Activated CD4-positive, alpha-beta T cell treated with anti-CD3 and anti-CD28 coated beads, Interleukin-2, Interleukin-6, amounts not matched to agents 100 ng/mL and 50 ng/mL, durations not matched to agents 16 hours and 8 hours (primary cell): Measurements from ENCODE around the gene EVC.

Source experiments
- DNase-seq: peaks from one replicate; pipeline ENCODE4 v3.0.0-alpha.2; 2020

The EVC gene

DNA sequence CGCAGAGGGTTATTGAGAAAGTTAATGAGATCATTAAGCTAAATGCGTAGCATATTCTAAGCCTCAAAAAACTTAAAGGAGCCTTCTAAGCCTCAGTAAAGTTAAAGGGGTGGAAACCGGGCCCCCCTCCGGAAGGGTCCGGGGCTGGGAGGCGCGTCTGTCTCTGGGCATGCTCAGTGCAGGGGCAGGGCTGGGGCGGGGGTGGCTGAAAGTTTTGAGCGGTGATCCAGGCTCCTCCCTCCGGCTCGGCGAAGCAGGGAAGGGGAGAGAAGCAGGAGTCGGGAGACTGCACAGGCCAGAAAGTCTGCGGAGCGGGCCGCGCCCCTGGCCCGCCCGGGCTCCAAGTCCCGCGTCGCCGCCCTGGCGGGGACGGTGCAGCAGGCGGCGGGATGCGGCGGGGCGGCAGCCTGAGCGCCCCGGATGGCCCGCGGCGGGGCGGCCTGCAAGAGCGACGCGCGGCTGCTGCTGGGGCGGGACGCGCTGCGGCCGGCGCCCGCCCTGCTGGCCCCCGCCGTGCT, at the start of gene EVC:
EVC (plus strand) TSS at position 241 of the 518 bp plus-strand sequence; CDS start at position 421, 180 bp downstream.
- DNase-seq = peak; percentile 50

DNA sequence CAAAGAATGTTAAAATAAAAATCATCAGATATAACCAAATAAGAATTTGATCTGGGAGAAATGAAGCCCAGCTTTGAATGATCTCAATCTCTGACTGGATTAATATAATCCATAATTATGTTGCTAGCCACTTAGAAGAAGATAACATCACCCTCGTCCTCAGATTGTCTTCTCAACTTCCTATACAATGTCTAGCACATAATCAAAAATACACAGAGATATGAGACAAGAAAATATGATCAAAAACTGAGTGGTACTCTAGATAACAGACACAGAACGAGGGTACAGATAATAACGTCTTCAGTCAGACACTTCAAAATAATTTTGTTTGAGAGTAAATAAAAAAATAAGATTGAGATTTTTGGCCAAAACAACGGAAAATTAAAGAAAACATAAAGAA, 49.8 kb upstream of the EVC start:
- DNase-seq = no peak

DNA sequence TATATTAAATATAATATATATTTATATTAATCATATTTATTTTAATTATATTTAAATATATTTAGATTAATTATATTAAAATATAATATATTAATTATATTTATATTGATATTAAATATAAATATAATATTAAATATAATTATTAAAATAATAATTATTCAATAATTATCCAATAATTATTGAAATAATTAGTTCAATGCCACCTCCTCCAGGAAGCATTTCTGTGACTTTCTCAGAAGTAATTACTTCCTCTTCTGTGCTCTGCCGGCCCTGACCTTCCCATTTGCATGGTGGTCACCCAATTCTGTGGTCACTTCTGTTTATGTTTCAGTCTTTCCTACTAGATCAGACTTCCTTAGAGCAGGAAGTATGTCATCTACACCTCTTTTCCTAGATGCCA, 48.4 kb upstream of the EVC start:
- no peak for DNase-seq

DNA sequence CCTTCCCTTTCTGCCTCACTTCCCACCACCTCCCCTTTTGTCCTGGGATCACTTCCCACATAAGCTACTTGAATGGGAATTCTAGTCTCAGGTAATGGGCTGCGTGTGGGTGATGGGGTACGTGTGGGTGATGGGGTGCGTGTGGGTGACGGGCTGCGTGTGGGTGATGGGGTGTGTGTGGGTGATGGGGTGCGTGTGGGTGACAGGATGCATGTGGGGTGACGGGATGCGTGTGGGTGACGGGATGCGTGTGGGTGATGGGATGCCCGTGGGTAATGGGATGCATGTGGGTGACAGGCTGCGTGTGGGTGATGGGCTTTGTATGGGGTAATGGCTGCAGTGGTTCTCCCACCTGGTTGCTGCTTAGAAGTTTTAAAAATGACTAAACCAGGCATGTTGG, 46.2 kb upstream of the EVC start:
- no peak for DNase-seq

DNA sequence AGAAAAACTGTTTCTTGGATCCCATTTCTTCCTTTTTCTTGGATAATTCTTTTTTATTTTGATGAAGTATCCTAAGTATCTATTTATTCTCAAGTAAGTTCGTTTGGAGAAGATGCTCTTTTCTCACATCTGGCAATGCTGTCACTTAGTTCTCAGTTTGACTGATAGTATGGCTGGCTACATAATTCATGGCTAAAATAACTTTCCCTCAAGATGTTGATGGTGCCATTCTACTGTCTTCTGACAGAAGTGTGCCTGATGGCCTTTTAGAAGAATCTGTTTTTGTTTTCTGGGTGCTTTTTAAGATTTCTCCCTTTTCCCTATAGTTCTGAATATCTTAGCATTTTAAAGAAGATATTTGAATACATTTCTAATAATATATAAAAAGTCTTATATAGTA, 44.3 kb upstream of the EVC start:
- DNase-seq = no peak

DNA sequence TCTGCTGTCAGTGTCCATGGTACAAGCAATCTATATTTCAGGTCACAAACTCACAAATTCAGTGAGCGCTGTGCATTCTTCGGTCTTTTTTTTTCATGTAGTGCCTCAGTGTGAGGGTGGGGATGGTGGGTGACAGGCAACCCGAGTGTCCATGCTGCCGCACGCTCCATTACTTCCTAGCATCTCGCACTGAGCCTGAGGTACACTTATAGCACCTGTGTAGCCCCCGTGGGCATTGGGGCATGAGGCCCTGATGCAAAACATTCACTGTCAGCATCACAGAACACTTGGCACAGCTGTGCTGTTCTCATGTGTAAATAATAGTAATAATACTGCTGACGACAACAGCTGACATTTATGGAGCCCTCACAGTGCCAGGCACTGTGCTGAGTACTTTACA, 34.2 kb upstream of the EVC start:
- DNase-seq = no peak

DNA sequence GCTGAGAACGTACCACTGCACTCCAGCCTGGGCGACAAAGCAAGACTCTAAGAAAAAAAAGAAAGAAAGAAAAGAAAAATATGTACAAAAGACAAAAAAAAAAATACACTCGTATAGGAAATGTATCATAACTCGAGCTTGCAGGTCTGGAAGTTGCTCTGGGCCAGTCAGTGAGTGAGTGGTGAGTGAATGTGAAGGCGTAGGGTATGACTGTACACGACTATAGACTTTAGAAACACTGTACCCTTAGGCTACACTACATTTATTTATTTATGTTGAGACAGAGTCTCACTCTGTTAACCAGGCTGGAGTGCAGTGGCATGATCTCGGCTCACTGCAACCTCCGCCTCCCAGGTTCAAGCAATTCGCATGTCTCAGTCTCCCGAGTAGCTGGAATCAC, 32.0 kb upstream of the EVC start:
- no peak for DNase-seq

DNA sequence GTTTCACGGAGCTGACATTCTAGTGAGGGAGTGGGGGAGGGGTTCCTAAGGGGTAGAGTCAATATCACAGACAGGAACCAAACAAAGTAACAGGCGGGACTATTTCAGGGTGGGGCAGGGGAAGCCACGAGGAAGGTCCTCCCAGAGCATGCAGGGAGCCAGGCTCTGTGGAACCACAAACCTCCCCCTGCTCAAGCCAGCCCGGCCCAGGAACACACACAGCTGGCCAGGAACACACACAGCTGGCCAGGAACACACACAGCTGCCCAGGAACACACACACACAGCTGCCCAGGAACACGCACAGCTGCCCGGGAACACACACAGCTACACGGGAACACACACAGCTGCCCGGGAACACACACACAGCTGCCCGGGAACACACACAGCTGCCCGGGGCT, 27.4 kb upstream of the EVC start:
- no peak for DNase-seq

DNA sequence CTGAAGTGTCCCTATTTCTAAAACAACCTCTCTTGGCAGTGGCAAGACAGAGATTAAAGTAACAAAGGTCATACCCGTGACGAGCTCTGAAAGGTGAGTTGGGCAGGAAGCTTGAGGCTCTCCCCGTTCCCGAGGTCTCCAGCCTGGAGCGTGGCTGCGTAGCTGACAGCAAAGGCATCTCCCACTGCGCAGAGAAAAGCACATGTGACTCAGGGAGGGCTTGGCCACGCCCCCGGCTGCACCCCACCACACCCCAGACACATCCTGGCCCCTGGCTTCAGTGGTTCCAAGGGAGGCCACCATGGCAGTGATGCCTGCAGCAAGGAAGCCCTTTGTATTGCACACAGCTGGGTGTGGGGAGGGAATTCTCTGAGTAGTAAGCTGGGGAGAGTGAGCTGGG, 25.7 kb upstream of the EVC start:
- no peak for DNase-seq

DNA sequence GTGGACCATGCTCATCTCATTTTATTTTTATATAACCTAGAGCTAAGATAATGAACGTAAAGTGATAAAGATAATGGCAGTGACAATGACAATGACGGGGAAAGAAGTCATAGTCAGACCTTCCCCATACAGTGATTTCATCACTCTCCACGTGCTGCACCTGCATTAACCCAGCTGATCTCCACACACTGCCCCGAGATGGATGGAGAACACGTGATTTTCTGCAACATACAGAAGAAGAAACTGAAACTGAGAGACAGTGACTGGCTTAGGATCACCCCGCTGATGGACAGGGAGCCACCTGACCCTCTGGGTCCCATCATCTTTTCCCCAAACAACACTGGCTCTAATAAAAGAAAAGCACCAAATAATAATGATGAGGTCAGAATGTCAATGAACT, 24.7 kb upstream of the EVC start:
- DNase-seq = no peak

DNA sequence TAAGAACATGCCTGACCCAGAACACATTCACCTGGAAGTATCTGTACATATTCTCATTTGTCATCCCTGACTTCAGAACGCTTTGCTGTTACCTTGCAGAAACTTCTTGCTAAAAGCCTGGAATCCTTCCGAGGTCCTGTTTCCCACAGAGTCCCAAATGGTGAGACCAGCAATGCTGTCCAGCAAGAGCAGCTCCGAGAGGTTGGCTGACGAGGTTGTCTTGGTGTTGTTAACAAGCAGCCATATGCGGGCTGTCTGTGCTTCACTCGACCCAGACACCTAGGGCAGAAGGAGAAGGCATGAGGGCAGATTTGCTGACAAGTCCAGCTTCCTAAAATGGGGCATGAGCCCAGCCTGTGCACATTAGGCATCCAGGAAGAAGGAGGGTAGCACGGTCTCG, 21.9 kb upstream of the EVC start:
- no peak for DNase-seq

DNA sequence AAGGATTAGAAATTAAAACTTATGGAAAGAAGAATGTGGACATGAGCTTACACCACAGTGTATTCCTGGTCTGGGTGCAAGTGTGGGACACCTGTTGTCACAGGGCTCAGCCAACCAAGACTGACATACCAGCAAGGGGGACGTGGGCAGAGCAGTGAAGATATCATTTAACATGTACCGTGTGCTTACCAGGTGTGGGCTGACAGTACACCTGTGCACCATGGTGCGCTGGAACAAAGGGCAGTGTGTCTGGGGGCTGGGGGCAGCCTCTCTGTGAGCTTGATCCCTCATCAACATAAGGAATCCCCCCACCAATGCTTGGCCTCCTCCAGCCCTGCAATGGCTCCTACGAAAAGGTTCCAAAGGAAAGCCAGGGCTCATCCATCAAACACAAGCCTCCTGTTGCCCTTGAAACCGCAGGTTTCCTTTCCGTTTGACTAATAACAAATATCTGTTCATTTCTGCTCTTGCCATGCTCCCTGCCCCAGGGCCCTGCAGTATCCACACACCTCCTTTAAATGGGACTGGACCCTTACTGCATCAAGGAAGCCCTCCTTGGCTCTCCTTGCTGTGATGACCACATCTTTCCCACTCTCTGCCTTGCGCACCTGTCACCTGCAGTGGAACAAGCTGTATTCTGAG, 19.4 kb upstream of the EVC start:
- DNase-seq = no peak

DNA sequence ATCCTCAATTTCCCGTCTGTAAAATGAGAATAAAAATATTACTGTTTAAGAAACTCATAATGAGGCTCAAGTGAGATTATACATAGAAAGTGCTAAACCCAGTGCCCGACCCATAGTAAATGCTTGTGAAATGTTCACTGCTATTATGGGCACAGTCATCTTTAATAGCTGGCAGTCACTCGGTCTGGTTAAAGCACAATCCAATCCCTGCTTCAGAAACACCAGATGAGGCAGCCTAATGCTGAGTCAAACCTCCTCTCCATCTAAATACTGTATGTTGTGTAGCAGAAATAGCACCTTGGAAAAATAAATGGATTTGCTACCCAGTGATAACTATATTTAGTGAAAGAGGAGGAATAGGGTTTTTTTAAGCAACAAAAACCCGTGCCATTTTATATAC, 17.1 kb upstream of the EVC start:
- no peak for DNase-seq

DNA sequence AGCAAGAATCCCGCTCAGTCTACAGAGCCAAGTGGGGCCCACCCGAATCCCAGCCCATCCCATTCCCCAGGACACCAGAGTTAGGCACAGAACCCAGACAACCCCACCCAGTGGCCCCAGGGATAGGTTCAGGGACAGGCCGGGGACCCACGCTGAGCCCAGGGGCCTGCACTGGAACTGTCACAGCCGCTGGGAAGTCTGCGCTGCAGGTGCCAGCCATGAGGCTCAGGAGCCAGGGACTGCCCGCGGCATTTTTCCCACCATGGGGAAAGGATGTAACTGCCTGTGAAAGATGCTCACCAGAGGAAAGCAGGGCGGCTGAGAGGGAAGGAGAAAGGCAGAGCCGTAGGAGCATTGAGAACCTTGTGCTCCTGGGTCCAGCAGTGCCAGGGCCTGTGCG, 14.7 kb upstream of the EVC start:
- no peak for DNase-seq

DNA sequence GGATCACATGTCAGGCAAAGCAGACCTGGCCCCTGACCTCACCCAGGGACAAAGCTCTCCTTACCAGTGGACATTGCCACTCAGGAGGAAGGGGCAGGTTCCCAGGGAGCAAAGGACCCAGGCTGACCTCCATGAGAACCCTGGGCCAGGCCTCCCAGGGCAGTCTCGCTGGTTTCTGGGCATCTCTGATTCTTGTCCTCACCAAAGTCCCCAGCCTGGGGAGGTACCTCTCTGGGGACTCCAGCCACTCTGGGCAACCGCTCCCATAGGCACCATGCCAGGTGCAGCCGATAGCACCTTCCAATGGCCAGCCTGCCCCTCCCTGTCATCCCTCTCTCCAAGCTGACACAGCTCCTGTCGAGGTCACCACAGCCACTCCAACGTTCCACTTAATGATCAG, 10.5 kb upstream of the EVC start:
- no peak for DNase-seq

DNA sequence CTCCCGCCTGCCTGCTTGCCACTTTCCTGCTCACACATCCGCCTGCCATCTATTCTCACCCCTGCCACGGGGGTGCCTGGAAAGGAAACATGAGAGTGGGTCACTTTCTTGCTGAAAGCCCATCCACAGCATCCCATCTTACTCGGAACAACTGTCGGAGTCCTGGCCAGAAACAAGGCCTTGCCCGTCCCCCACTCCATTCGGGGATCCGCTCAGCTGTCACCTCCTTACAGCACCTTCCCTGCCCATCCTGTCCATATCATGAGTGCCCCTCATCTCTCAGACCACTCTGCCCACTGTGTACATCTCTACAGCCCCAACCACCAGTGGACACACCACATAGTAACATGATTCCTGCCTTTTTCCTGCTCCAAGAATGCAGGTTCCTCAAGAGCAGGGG, 9.0 kb upstream of the EVC start:
- DNase-seq = no peak

DNA sequence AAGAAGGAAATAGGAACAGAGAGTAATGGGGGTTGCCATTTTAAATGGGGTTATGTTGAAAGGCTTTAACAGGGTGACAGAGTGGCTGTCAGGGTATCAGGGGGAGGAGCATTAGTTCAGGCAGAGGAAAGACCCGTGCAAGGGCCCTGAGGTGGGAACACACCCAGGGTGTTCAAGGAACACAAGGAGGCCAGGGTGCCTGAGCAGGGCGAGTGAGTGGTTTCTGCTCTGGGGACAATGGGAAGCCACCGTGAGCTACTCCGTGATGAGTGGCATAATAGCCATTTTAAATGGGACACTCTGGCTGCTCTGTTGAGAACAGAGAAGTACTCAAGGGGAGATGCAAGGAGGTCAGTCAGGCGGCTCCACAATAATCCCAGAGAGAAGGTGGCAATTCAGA, 7.2 kb upstream of the EVC start:
- no peak for DNase-seq

DNA sequence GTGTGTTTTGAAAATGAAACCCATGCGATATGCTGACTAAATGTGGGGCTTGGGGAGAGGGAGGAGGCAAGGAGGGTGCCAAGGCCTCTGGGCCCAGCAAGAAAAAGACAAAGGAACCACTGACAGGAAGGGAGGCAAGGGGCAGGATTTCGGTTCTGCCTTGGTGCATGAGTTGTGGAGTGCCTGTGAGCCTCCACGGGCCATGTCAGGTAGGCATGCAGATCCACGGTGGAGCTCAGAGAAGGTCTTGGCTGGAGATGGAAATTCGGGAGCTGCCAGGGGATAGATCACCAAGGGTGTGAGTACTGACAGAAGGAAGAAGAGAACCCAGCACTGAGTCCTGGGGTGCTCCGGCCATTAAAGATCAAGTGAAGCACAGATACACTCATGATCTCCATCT, 6.7 kb upstream of the EVC start:
- DNase-seq = no peak

DNA sequence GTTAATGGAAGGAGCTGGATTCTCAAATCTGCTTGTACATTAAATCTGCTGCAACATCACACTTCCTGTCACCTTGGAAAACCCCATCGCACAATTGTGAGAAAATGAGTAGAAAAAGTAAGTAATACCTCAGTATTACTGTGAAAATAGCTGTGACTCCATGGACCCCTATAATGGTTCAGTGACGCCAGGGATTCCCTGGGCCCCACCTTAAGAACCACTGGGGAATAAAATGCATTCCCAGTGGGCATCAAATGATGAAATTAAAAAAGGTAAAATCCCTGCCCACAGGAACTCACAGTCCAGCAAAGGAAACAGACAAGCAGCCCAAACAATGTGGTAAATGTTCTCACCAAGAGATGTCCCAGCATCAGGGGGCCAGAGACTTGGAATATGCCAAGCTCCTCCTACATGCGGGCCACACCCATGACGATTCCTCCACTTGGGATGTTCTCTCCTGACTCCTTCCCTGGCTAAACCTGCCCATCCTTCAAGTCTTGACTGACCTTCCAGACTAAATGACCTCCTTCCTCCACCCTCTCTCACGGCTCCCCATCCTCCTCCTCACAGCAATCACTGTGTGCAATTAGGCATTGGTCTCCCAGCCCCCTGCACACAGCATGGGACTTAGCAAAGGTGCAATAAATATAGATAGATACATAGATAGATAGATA, 5.2 kb upstream of the EVC start:
- no peak for DNase-seq

DNA sequence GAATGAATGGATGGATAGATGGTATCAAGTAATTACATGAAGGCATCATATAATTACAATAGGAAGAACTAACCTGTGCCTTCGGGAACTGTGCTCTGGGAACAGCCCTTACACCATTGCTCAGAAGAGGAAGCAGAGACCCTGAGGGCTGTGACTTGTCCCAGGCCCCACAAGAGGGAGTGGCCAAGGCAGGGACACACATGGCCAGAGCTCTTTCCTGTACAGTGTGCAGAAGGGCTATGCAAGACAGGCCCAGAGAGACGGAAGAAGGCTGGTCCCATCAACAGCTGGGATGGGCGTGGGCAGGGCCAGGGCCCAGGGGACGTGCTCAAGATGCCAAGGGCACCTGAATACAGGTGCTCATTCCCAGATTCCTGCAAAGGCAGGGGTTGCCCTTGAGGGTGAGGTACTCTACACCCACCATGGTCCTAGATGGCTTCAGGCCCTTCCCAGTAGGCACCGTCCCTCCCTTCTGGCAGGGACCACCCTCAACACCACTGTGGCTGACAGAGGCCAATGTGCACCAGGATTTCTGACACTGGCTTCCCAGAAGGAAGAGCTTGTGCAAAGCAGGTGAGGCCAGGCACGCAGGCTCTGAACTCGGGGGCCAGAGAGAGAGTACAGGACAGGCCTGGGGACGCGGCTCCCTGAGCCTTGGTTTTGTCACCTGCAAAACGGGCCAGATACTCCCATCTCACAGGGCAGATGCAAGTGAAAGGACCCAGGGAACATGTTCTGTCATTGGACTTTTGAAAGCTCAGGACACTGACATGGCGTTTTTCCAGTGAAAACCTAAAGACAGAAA, 4.3 kb upstream of the EVC start:
- no peak for DNase-seq

DNA sequence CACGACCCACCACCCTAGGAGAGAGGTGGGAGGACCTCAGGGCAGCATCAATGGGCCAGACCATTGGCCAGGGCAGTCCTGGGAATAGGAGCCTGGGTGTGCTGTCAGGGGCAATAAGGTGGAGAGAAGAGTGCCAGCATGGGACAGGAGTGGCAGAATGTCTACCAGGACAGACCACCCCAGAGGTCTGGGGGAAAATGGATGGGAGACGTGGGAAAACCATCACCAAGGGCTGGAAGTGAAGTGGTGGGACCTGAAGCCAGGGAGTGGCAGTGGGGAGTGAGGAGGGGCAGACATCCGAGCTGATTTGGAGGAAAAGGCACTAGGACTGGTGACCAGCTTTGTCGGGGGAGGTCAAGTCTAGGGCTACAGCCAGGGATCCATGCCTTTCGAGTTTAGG, 3.6 kb upstream of the EVC start:
- no peak for DNase-seq

DNA sequence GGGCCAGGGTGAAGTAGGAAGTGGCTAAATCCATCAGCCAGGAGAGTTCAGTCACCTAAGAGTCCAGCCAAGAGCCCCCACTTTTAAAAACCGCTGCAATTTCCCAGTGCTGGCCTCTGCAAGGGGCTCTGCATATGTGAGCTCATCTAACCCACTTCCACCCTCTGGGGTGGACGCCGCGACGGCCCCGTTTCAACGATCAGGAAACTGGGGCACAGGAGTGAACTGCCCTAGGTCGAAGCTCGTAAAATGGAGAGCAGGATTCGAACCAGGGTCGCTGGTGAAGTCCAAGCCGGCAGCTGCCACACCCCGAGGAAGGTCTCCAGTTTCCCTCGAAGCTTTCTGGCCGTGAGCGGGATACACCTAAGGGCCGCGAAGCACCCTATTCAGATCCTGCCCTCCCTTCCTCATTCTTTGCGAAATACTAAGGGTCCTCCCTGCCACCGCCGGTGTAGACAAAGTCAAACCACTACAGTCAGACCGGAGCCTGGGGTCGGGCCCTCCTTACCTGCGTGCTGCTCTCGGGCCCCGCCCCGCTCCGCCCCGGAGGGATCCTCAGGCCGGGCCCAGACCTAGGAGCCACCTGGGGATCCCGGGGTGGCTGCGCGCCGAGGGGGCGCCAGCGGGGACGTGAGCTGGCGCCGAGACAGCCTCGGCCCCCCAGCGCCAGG, 3.1 kb upstream of the EVC start:
- DNase-seq = no peak

DNA sequence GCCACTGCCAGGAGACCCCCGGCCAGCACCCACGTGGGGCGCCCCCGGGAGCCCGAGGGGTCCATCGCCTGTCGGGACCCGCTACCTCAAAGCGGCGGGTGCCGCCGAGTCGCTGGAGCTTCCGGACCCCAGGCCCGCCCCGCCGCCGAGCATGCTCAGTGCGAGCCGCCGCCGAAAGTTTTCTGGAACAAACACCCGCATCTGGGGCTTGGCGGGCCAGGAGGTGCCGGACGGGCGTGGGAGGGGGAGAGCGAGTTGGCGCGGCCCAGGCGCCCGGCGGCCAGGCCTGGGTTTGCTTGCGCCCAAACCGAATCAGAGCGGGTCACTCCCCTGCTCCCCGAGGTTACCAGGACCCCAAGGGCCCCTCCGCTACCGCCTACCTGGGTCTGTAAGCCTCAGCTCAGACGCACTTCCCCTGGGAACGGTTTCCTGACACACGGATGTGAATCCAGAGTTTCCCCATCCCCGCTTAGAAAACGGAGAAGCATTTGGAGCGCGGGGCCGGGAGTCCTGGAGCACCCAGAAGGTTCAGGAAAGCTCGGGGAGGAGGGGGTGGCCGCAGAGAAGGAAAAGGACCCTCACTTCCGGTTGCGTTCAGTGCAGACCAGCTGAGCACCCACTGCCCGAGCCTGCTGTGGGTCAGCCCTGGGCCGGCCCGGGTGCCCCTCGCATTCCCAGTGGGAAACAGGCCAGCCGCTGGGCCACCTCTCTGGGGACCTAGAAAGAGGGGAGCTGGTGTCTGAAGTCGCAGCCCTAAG, 2.4 kb upstream of the EVC start, which contains the start of gene EVC2:
EVC2 (minus strand) TSS at position 111 of the 758 bp plus-strand sequence; CDS start at position 65, 46 bp downstream.
- DNase-seq = peak; percentile 46
